ENCODE data around the gene ME3. TPM values are rescaled to one million over a fixed set of nuclear protein-coding genes. Genes with fewer than 3 reads are reported as not detected.

The ME3 gene
- polyA plus RNA-seq, 4 donors = 5.1 to 21.4 (median 7.3) TPM

DNA sequence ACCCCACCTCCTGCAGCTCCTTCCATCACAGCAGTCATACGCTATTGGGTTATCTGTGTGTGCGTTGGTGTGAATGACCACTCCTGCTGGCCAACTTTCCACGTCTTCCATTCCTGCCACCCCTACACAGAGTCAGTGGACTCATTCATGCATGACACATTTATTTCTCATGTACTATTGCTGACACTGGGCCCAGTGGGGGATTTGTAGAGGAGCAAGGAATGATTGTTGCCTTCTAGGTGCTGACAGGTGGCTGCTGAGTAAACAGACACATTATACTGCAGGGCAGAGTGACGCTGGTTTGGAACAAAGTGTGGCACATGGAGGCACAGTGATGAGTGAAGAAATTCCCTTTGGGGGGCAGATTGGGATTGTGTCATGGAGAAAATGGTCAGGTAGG lies 183.9 kb downstream of the ME3 start:
- no peak for DNase-seq
- Histone ChIP-seq H3K4me1 (ENCODE audit: control insufficient read depth in 3 of 3, insufficient read depth in 2 of 3, low read depth in 1 of 3, low read length in 2 of 3) (peaks cover 0 to 15% (median 5%) of the 10 kb centered on the region in 3 donors), H3K27me3 (ENCODE audit: control insufficient read depth in 3 of 3, insufficient read depth in 3 of 3, low read length in 3 of 3) (no peaks in the 10 kb centered on the region), H3K27ac (ENCODE audit: low read depth in 1 of 3, low read length in 2 of 3) (no peak overlapping the region), H3K4me3 (ENCODE audit: low read depth in 1 of 3, low read length in 3 of 3) (no peak overlapping the region), H3K36me3 (ENCODE audit: control insufficient read depth in 3 of 3, insufficient read depth in 2 of 3, low read depth in 1 of 3, low read length in 3 of 3) (peaks cover 0 to 8% (median 0%) of the 10 kb centered on the region in 3 donors), H3K9me3 (ENCODE audit: control insufficient read depth in 2 of 2, insufficient read depth in 1 of 2, low read depth in 1 of 2, low read length in 1 of 2) (no peaks in the 10 kb centered on the region)
- FAIRE-seq = no peak
- WGBS, 3 donors = 84 to 92% (median 87%) methylated on average over 4 of the region's 4 CpGs

- H3K4me3 ChIP-seq (ENCODE audit: low read depth in 1 of 3, low read length in 3 of 3) = no peak overlapping the region
- no peak overlapping the region for H3K27ac ChIP-seq (ENCODE audit: low read depth in 1 of 3, low read length in 2 of 3)
- no peaks in the 10 kb centered on the region for H3K9me3 ChIP-seq (ENCODE audit: control insufficient read depth in 2 of 2, insufficient read depth in 1 of 2, low read depth in 1 of 2, low read length in 1 of 2)
- WGBS, 3 donors = 91 to 95% (median 92%) methylated on average over 7 of the region's 7 CpGs
- peaks cover 0 to 15% (median 5%) of the 10 kb centered on the region in 3 donors for H3K4me1 ChIP-seq (ENCODE audit: control insufficient read depth in 3 of 3, insufficient read depth in 2 of 3, low read depth in 1 of 3, low read length in 2 of 3)
- H3K36me3 ChIP-seq (ENCODE audit: control insufficient read depth in 3 of 3, insufficient read depth in 2 of 3, low read depth in 1 of 3, low read length in 3 of 3) = peaks cover 0 to 4% (median 0%) of the 10 kb centered on the region in 3 donors
- H3K27me3 ChIP-seq (ENCODE audit: control insufficient read depth in 3 of 3, insufficient read depth in 3 of 3, low read length in 3 of 3) = no peaks in the 10 kb centered on the region
- DNase-seq = no peak
- no peak for FAIRE-seq
Measured at GRCh38 chr11:86487671-86488070, 184.7 kb downstream of the ME3 start.

- Histone ChIP-seq H3K27ac (ENCODE audit: low read depth in 1 of 3, low read length in 2 of 3) (no peak overlapping the region), H3K9me3 (ENCODE audit: control insufficient read depth in 2 of 2, insufficient read depth in 1 of 2, low read depth in 1 of 2, low read length in 1 of 2) (no peaks in the 10 kb centered on the region), H3K27me3 (ENCODE audit: control insufficient read depth in 3 of 3, insufficient read depth in 3 of 3, low read length in 3 of 3) (no peaks in the 10 kb centered on the region), H3K36me3 (ENCODE audit: control insufficient read depth in 3 of 3, insufficient read depth in 2 of 3, low read depth in 1 of 3, low read length in 3 of 3) (peaks cover 0 to 4% (median 0%) of the 10 kb centered on the region in 3 donors), H3K4me3 (ENCODE audit: low read depth in 1 of 3, low read length in 3 of 3) (no peak overlapping the region), H3K4me1 (ENCODE audit: control insufficient read depth in 3 of 3, insufficient read depth in 2 of 3, low read depth in 1 of 3, low read length in 2 of 3) (peaks cover 0 to 15% (median 5%) of the 10 kb centered on the region in 3 donors)
- FAIRE-seq (no peak), DNase-seq (no peak)
- WGBS, 3 donors = 56 to 71% (median 70%) methylated on average over 5 of the region's 5 CpGs
Measured at GRCh38 chr11:86486261-86487030, 186.0 kb downstream of the ME3 start.

GRCh38 chr11:86484795-86485166 lies 187.6 kb downstream of the ME3 start:
- Histone ChIP-seq H3K4me1 (ENCODE audit: control insufficient read depth in 3 of 3, insufficient read depth in 2 of 3, low read depth in 1 of 3, low read length in 2 of 3) (peaks cover 0 to 11% (median 5%) of the 10 kb centered on the region in 3 donors), H3K27ac (ENCODE audit: low read depth in 1 of 3, low read length in 2 of 3) (peak overlapping the region in 1 of 3 donors; percentile 82), H3K4me3 (ENCODE audit: low read depth in 1 of 3, low read length in 3 of 3) (no peak overlapping the region), H3K36me3 (ENCODE audit: control insufficient read depth in 3 of 3, insufficient read depth in 2 of 3, low read depth in 1 of 3, low read length in 3 of 3) (peaks cover 0 to 4% (median 0%) of the 10 kb centered on the region in 3 donors), H3K27me3 (ENCODE audit: control insufficient read depth in 3 of 3, insufficient read depth in 3 of 3, low read length in 3 of 3) (no peaks in the 10 kb centered on the region), H3K9me3 (ENCODE audit: control insufficient read depth in 2 of 2, insufficient read depth in 1 of 2, low read depth in 1 of 2, low read length in 1 of 2) (no peaks in the 10 kb centered on the region)
- FAIRE-seq (no peak), DNase-seq (no peak)
- whole genome bisulfite sequencing, 3 donors = 87 to 93% (median 91%) methylated on average over 1 of the region's 1 CpG

DNA sequence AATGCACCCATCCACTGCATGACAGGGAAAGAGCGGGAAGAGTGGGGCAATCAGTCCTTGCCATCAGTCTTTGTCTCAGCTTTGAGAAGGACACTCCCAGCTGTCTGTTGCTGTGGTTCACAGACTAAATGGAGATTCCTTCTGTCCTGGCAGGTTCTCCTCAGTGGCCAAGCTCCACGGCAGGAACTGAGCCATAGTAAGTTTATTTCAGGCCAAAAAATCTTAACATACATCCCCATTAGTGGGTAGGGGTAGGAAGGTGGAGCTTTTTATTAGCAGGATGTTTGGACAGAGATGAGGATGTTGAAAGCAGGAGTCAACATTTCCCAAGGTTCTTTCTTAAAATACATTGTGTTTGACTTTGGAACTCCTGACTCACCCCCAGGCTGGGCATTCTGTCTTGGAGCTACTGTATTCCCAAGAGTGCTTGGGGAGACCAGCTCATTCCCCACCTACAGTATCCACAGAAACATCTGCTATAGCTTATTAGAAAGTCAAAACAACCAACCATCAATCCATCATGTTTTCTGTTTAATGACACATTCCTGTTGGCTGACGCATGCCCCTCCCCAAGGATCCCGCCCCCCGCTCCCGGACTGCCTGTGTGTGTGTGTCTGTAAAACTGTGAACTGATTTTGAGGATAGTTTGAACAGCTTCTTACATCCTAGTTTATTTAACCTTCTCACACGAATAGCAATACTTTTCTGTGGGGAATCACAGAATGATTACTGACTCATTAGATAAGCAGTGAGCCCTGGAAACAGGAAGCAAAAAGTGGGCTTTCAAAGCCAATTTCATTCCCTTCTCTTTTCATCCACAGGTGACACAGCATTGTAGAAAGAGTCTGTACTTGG lies 188.2 kb downstream of the ME3 start:
- Histone ChIP-seq H3K27me3 (ENCODE audit: control insufficient read depth in 3 of 3, insufficient read depth in 3 of 3, low read length in 3 of 3) (no peaks in the 10 kb centered on the region), H3K27ac (ENCODE audit: low read depth in 1 of 3, low read length in 2 of 3) (peak overlapping the region in 1 of 3 donors; percentile 82), H3K4me1 (ENCODE audit: control insufficient read depth in 3 of 3, insufficient read depth in 2 of 3, low read depth in 1 of 3, low read length in 2 of 3) (peaks cover 0 to 11% (median 5%) of the 10 kb centered on the region in 3 donors), H3K9me3 (ENCODE audit: control insufficient read depth in 2 of 2, insufficient read depth in 1 of 2, low read depth in 1 of 2, low read length in 1 of 2) (no peaks in the 10 kb centered on the region), H3K4me3 (ENCODE audit: low read depth in 1 of 3, low read length in 3 of 3) (no peak overlapping the region), H3K36me3 (ENCODE audit: control insufficient read depth in 3 of 3, insufficient read depth in 2 of 3, low read depth in 1 of 3, low read length in 3 of 3) (peaks cover 0 to 4% (median 0%) of the 10 kb centered on the region in 3 donors)
- 48 to 70% (median 65%) methylated on average over 7 of the region's 7 CpGs for WGBS, 3 donors
- FAIRE-seq (no peak), DNase-seq (peak in 1 of 2 donors; percentile 43)

DNA sequence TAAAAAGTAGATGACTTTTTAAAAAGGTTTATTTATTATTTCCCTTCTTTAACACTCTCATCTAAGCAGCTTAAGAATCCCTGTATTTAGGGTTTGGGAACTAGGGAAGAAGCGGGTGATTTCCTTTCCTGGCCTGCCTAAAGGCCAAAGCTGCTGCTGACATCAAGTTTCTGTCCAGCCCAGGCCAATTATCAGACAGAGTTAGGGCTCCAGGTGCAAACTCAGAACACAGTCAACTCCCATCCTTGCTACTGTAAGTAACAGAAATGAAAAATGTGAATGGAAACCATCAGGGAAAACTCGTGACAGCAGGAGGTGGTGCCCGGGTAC lies 188.8 kb downstream of the ME3 start:
- no peak for FAIRE-seq
- WGBS, 3 donors = 77 to 92% (median 91%) methylated on average over 3 of the region's 3 CpGs
- H3K27ac ChIP-seq (ENCODE audit: low read depth in 1 of 3, low read length in 2 of 3) = peak overlapping the region in 1 of 3 donors; percentile 82

GRCh38 chr11:86482692-86483091 lies 189.7 kb downstream of the ME3 start:
- FAIRE-seq = no peak
- H3K27ac ChIP-seq (ENCODE audit: low read depth in 1 of 3, low read length in 2 of 3) = no peak overlapping the region
- H3K36me3 ChIP-seq (ENCODE audit: control insufficient read depth in 3 of 3, insufficient read depth in 2 of 3, low read depth in 1 of 3, low read length in 3 of 3) = peaks cover 0 to 4% (median 0%) of the 10 kb centered on the region in 3 donors
- no peak overlapping the region for H3K4me3 ChIP-seq (ENCODE audit: low read depth in 1 of 3, low read length in 3 of 3)
- DNase-seq = no peak
- no peaks in the 10 kb centered on the region for H3K9me3 ChIP-seq (ENCODE audit: control insufficient read depth in 2 of 2, insufficient read depth in 1 of 2, low read depth in 1 of 2, low read length in 1 of 2)
- H3K27me3 ChIP-seq (ENCODE audit: control insufficient read depth in 3 of 3, insufficient read depth in 3 of 3, low read length in 3 of 3) = no peaks in the 10 kb centered on the region
- 70 to 84% (median 79%) methylated on average over 2 of the region's 2 CpGs for WGBS, 3 donors
- peaks cover 0 to 11% (median 5%) of the 10 kb centered on the region in 3 donors for H3K4me1 ChIP-seq (ENCODE audit: control insufficient read depth in 3 of 3, insufficient read depth in 2 of 3, low read depth in 1 of 3, low read length in 2 of 3)

More for the DNA sequence above, 188.8 kb downstream of the ME3 start:
- Histone ChIP-seq H3K9me3 (ENCODE audit: control insufficient read depth in 2 of 2, insufficient read depth in 1 of 2, low read depth in 1 of 2, low read length in 1 of 2) (no peaks in the 10 kb centered on the region), H3K4me1 (ENCODE audit: control insufficient read depth in 3 of 3, insufficient read depth in 2 of 3, low read depth in 1 of 3, low read length in 2 of 3) (peaks cover 0 to 11% (median 5%) of the 10 kb centered on the region in 3 donors), H3K36me3 (ENCODE audit: control insufficient read depth in 3 of 3, insufficient read depth in 2 of 3, low read depth in 1 of 3, low read length in 3 of 3) (peaks cover 0 to 4% (median 0%) of the 10 kb centered on the region in 3 donors), H3K27me3 (ENCODE audit: control insufficient read depth in 3 of 3, insufficient read depth in 3 of 3, low read length in 3 of 3) (no peaks in the 10 kb centered on the region), H3K4me3 (ENCODE audit: low read depth in 1 of 3, low read length in 3 of 3) (no peak overlapping the region)
- no peak for DNase-seq

GRCh38 chr11:86481399-86481798 lies 191.0 kb downstream of the ME3 start:
- DNase-seq (no peak), FAIRE-seq (no peak)
- 81 to 100% (median 88%) methylated on average over 1 of the region's 1 CpG for WGBS, 3 donors
- H3K4me3 ChIP-seq (ENCODE audit: low read depth in 1 of 3, low read length in 3 of 3) = no peak overlapping the region
- no peak overlapping the region for H3K27ac ChIP-seq (ENCODE audit: low read depth in 1 of 3, low read length in 2 of 3)
- H3K4me1 ChIP-seq (ENCODE audit: control insufficient read depth in 3 of 3, insufficient read depth in 2 of 3, low read depth in 1 of 3, low read length in 2 of 3) = peaks cover 2 to 18% (median 9%) of the 10 kb centered on the region in 3 donors
- no peaks in the 10 kb centered on the region for H3K9me3 ChIP-seq (ENCODE audit: control insufficient read depth in 2 of 2, insufficient read depth in 1 of 2, low read depth in 1 of 2, low read length in 1 of 2)
- H3K27me3 ChIP-seq (ENCODE audit: control insufficient read depth in 3 of 3, insufficient read depth in 3 of 3, low read length in 3 of 3) = no peaks in the 10 kb centered on the region
- H3K36me3 ChIP-seq (ENCODE audit: control insufficient read depth in 3 of 3, insufficient read depth in 2 of 3, low read depth in 1 of 3, low read length in 3 of 3) = peaks cover 0 to 1% (median 0%) of the 10 kb centered on the region in 3 donors
